ENCODE measurements around the gene INTS11. TPM values are rescaled to one million over a fixed set of nuclear protein-coding genes. Genes with fewer than 3 reads are reported as not detected.

INTS11 gene
- total and polyA plus RNA-seq, 4 donors: 39.8 to 206 (median 114) TPM

DNA sequence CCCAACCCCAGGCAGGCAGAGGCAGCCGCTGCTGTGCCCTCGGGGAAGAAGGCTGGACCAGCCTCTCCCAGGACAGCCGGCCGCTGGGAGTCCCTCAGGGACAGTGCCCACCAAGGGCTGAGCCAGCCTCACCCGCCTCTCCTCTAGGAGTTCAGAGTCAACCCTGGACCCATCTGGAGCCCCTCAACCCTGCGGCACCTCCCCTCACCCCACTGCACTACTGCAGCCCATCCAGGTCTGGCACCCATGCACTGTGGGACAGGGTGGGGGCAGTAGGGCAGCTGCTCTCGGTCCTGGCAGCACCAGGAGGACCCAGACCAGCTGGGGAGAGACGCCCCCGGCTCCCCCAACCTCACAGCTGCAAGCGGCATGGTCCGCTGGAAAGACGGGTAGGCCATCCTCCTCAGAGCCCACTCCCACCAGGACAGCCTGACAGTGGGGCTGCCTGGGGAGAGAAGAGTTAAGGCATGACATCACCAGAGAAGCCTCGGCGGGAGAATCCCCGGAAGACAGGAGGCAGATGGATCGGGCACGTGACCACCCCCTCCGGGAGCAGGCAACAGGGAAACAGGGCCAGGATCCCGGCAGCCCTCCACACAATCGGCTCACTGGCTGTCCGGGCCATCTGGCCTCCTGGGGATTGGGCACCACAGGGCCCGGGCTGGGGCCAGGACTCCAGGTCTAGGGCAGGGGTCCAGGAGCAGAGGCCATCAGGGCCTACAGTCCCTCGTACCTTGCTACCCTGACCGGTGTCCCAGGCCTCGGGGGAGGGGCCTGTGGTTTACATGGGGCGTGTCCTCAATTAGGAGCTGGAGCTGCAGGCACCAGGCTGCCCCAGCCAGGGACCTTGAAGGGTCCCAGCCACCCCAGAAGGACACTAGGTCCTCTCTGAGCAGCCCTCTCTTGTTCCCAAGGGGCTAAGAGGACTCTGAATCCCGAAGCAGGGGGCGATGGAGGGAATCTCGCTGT is 19.8 kb downstream of the INTS11 start:
- peak overlapping the region; percentile 72 for H3K4me3 ChIP-seq (ENCODE audit: low read depth, low read length)
- H3K27ac ChIP-seq (ENCODE audit: low read depth, low read length): peak overlapping the region; percentile 91
- no peaks in the 10 kb centered on the region for H3K27me3 ChIP-seq (ENCODE audit: control insufficient read depth, insufficient read depth, low read length)
- 7% methylated on average over 24 of the region's 29 CpGs for WGBS (ENCODE audit: insufficient coverage)
- peaks cover 74% of the 10 kb centered on the region for H3K4me1 ChIP-seq (ENCODE audit: control insufficient read depth, insufficient read depth, low read length)
- peak in 5 of 6 donors; percentile 72 to 96 (median 80) for DNase-seq (ENCODE audit: low read depth in 4 of 6, low spot score in 6 of 6)
- H3K36me3 ChIP-seq (ENCODE audit: control insufficient read depth, insufficient read depth, low read length): peaks cover 70% of the 10 kb centered on the region
- no peaks in the 10 kb centered on the region for H3K9me3 ChIP-seq (ENCODE audit: control insufficient read depth, insufficient read depth, low read length)

DNA sequence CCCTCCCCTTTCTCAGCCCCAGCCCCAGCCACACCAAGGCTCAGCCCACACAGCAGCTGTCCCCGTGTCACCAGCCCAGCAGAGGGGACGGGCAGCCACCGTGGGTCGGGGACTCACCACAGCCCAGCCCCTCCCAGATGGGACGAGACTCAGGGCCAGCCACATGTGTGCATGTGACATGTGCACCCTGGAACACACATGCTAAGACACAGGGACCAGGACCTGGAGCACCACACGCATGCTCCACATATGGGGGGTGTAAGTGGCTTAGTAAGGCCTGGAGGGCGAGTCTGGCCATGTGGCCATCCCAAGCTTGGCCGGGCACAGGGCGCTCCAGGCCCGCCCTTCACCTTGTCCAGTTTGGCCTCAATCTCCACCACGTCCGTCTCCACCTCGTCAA is 20.7 kb downstream of the INTS11 start:
- Histone ChIP-seq H3K4me1 (ENCODE audit: control insufficient read depth, insufficient read depth, low read length) (peaks cover 76% of the 10 kb centered on the region), H3K27me3 (ENCODE audit: control insufficient read depth, insufficient read depth, low read length) (no peaks in the 10 kb centered on the region), H3K27ac (ENCODE audit: low read depth, low read length) (no peak overlapping the region), H3K36me3 (ENCODE audit: control insufficient read depth, insufficient read depth, low read length) (peaks cover 73% of the 10 kb centered on the region), H3K9me3 (ENCODE audit: control insufficient read depth, insufficient read depth, low read length) (no peaks in the 10 kb centered on the region), H3K4me3 (ENCODE audit: low read depth, low read length) (no peak overlapping the region)
- 66% methylated on average over 11 of the region's 13 CpGs for WGBS (ENCODE audit: insufficient coverage)
- no peak for DNase-seq (ENCODE audit: low read depth in 4 of 6, low spot score in 6 of 6)

DNA sequence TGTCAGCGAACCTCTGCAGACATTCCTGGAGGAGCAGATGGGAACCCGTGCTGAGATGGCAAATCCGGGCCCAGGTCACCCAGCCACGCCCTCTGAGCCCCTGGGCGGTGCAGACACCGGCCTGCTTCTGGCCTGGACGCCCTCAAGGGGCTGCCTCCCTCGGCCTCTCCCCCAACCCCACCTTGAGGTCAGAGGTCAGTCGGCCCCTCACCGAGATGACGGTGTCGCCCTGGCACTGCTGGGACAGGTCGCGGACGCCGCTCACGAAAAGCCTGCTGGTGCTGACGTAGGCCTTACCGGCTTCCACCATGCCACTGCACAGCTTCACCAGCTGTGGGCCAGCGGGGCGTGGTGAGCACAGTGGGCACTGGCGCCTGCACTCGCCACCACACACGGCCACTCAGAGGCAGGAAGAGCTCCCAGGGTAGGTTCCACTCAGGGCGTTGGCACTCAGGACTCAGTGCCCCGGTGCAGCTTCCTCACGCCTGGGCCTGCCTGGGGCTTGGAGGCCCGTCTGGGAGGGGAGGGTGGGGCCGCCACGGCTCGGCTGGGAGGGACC is 21.4 kb downstream of the INTS11 start:
- DNase-seq (ENCODE audit: low read depth in 4 of 6, low spot score in 6 of 6): no peak
- no peaks in the 10 kb centered on the region for H3K27me3 ChIP-seq (ENCODE audit: control insufficient read depth, insufficient read depth, low read length)
- no peak overlapping the region for H3K4me3 ChIP-seq (ENCODE audit: low read depth, low read length)
- H3K9me3 ChIP-seq (ENCODE audit: control insufficient read depth, insufficient read depth, low read length): no peaks in the 10 kb centered on the region
- peaks cover 83% of the 10 kb centered on the region for H3K4me1 ChIP-seq (ENCODE audit: control insufficient read depth, insufficient read depth, low read length)
- H3K36me3 ChIP-seq (ENCODE audit: control insufficient read depth, insufficient read depth, low read length): peaks cover 79% of the 10 kb centered on the region
- no peak overlapping the region for H3K27ac ChIP-seq (ENCODE audit: low read depth, low read length)
- WGBS (ENCODE audit: insufficient coverage): 78% methylated on average over 25 of the region's 31 CpGs

DNA sequence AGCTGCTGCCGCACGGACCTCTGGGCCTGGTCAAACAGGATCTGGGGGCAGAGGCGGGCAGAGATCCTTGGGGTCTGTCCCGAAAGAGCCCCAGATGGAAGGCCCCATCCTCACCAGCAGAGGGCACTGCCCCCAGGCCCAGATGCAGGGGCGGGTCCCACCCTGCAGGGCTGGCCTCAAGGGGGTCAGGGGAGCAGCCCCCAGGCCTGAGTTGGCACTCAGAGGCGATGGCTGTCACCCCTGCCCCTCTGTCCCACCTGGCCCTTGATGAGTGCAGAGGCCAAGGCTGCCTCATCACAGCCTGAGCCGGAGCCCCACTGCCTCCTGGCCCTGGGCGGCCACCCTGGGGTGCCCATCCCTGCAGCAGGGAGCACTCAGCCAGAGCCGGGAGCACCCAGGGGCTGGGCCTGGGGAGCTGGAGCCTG is 22.4 kb downstream of the INTS11 start:
- no peak overlapping the region for H3K27ac ChIP-seq (ENCODE audit: low read depth, low read length)
- no peaks in the 10 kb centered on the region for H3K27me3 ChIP-seq (ENCODE audit: control insufficient read depth, insufficient read depth, low read length)
- no peak overlapping the region for H3K4me3 ChIP-seq (ENCODE audit: low read depth, low read length)
- WGBS (ENCODE audit: insufficient coverage): 80% methylated on average over 9 of the region's 9 CpGs
- no peaks in the 10 kb centered on the region for H3K9me3 ChIP-seq (ENCODE audit: control insufficient read depth, insufficient read depth, low read length)
- no peak for DNase-seq (ENCODE audit: low read depth in 4 of 6, low spot score in 6 of 6)
- H3K4me1 ChIP-seq (ENCODE audit: control insufficient read depth, insufficient read depth, low read length): peaks cover 84% of the 10 kb centered on the region
- peaks cover 86% of the 10 kb centered on the region for H3K36me3 ChIP-seq (ENCODE audit: control insufficient read depth, insufficient read depth, low read length)

DNA sequence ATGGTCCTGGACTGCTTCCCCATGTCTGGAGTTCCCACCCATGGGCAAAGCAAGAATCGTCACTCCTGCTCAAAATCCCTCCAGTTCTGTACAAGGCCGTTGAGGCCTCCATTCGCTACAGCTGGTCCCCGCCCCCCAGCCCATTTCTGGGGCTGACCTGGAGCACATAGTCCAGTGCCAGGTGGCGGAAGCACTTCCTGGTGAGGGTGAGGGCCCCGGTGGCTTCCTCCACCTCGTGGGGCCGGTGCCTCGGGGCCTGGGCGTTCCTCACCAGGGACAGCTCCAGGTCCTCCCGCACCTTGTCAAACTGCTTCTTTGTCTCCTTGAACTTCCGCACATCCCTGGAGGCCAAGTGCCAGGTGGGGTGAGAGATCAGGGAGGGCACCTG is 24.1 kb downstream of the INTS11 start:
- Histone ChIP-seq H3K4me1 (ENCODE audit: control insufficient read depth, insufficient read depth, low read length) (peaks cover 71% of the 10 kb centered on the region), H3K36me3 (ENCODE audit: control insufficient read depth, insufficient read depth, low read length) (peaks cover 95% of the 10 kb centered on the region), H3K27ac (ENCODE audit: low read depth, low read length) (peak overlapping the region; percentile 29), H3K27me3 (ENCODE audit: control insufficient read depth, insufficient read depth, low read length) (no peaks in the 10 kb centered on the region), H3K9me3 (ENCODE audit: control insufficient read depth, insufficient read depth, low read length) (no peaks in the 10 kb centered on the region), H3K4me3 (ENCODE audit: low read depth, low read length) (no peak overlapping the region)
- no peak for DNase-seq (ENCODE audit: low read depth in 4 of 6, low spot score in 6 of 6)
- 93% methylated on average over 11 of the region's 12 CpGs for WGBS (ENCODE audit: insufficient coverage)

DNA sequence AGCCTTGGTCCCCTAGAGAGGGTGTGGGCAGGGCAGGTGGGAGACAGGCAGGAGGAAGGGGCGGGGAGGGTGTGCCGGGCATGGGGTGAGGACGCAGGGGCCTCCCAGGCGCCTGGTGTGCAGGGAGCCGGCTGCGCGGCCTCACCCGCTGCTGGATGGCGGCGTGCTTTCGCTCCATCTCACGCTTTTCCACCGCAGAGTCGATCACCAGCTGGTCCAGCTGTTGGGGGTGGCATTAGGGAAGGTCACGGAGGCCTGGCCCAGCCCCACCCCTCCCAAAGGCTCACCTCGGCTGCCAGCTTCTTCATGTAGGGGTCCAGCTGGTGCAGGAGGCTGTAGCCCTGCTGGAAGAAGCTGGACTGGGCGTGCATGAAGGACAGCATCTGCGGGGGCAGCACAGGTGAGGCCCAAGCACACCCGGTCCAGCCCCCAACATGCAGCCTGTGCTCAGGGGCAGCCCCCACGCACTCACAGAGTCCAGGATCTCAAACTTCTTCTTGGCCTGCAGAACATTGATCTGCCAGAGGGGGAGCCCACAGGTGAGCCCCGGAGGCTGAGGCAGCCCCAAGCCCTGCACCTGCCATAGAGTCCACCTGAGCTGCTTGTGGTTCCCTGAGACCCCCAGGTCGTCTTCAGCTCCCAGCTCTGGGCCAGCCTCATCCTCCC is 24.6 kb downstream of the INTS11 start:
- H3K27me3 ChIP-seq (ENCODE audit: control insufficient read depth, insufficient read depth, low read length): no peaks in the 10 kb centered on the region
- no peak for DNase-seq (ENCODE audit: low read depth in 4 of 6, low spot score in 6 of 6)
- no peak overlapping the region for H3K4me3 ChIP-seq (ENCODE audit: low read depth, low read length)
- no peaks in the 10 kb centered on the region for H3K9me3 ChIP-seq (ENCODE audit: control insufficient read depth, insufficient read depth, low read length)
- H3K4me1 ChIP-seq (ENCODE audit: control insufficient read depth, insufficient read depth, low read length): peaks cover 66% of the 10 kb centered on the region
- H3K36me3 ChIP-seq (ENCODE audit: control insufficient read depth, insufficient read depth, low read length): peaks cover 95% of the 10 kb centered on the region
- 74% methylated on average over 11 of the region's 22 CpGs for WGBS (ENCODE audit: insufficient coverage)
- H3K27ac ChIP-seq (ENCODE audit: low read depth, low read length): peak overlapping the region; percentile 42

DNA sequence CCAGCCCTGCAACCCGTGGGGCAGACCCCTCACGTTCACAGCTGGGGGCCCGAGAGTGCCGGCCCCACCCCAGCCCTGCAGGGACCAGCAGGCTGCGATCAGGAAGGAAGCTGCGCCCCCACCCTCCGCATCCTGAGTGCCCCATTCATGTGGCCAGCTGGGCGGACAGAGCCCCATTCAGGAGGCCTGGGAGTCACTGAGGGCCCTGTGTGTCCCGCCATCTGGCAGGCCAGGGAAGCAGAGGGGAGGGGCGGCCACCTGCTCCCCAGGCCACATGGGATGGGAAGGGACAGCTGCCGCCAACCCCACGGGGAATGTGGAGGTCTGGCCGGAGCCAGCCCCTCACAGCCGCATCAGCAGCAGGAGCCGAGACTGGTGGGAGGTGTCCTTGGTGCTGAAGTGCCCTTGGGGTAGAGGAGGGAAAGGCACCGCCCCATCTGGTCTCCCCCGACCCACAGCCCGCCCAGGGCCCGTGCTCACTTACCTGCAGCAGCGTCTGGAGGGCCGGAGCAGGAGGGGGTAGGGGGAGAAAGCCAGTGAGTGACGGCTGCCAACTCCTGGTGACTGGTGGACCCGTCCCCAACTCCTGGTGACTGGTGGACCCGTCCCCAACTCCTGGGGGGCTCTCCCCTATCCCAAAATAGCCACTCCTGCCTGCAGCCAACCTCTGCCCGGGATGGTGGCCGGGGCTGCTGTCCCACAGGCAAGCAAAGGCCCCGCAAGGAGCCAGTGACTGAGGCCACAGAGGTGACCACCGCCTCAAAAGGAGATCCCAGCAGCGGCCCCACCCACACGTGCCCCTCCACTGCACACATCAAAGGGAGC is 25.4 kb downstream of the INTS11 start:
- Histone ChIP-seq H3K4me1 (ENCODE audit: control insufficient read depth, insufficient read depth, low read length) (peaks cover 58% of the 10 kb centered on the region), H3K9me3 (ENCODE audit: control insufficient read depth, insufficient read depth, low read length) (no peaks in the 10 kb centered on the region), H3K27ac (ENCODE audit: low read depth, low read length) (peak overlapping the region; percentile 42), H3K36me3 (ENCODE audit: control insufficient read depth, insufficient read depth, low read length) (peaks cover 96% of the 10 kb centered on the region), H3K27me3 (ENCODE audit: control insufficient read depth, insufficient read depth, low read length) (no peaks in the 10 kb centered on the region), H3K4me3 (ENCODE audit: low read depth, low read length) (no peak overlapping the region)
- peak in 4 of 6 donors; percentile 39 to 85 (median 60) for DNase-seq (ENCODE audit: low read depth in 4 of 6, low spot score in 6 of 6)
- 39% methylated on average over 23 of the region's 30 CpGs for WGBS (ENCODE audit: insufficient coverage)

DNA sequence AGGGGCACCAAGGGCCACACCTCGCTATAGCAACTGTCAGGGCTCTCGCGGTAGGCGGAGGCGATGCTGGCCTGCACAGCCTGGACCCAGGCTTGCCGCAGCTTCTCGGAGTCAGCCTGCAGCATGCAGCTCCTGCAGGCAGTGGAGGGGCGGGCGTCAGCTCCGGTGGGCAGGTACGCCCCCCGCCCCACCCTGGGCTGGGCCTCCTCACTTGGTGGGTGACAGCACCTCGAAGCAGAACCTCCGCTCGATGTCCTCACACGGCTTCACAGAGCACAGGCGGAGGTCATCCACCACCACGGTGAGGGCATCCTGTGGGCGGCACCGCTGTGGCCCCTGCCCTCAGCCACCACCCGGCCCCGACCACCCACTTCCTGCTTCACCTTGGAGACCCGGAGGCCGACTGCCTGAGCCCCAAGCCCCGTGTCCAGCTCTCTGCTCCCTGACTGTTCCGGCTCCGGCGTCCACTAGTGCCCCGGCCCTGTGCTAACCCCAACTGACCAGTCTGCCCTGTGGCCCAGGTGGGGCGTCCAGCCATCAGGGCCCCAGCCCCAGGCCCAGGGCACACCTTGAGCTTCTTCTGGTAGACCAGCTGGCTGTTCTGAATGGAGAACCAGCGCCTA is 26.5 kb downstream of the INTS11 start:
- Histone ChIP-seq H3K36me3 (ENCODE audit: control insufficient read depth, insufficient read depth, low read length) (peaks cover 96% of the 10 kb centered on the region), H3K4me3 (ENCODE audit: low read depth, low read length) (no peak overlapping the region), H3K4me1 (ENCODE audit: control insufficient read depth, insufficient read depth, low read length) (peaks cover 47% of the 10 kb centered on the region), H3K9me3 (ENCODE audit: control insufficient read depth, insufficient read depth, low read length) (no peaks in the 10 kb centered on the region), H3K27me3 (ENCODE audit: control insufficient read depth, insufficient read depth, low read length) (no peaks in the 10 kb centered on the region), H3K27ac (ENCODE audit: low read depth, low read length) (no peak overlapping the region)
- WGBS (ENCODE audit: insufficient coverage): 93% methylated on average over 29 of the region's 31 CpGs
- no peak for DNase-seq (ENCODE audit: low read depth in 4 of 6, low spot score in 6 of 6)

All from spinal cord (tissue), 10 donors.